Keratinocyte (primary cell): Measurements from ENCODE around the gene NUP153.

Experiments used
- EZH2 ChIP-seq: IDR thresholded peaks from one replicate; pipeline ENCODE4 v1.6.1; 2012; ENCODE audit warnings: inconsistent platforms, mild to moderate bottlenecking, low read length, moderate library complexity
- TF ChIP-seq, protein P1 (sequence below), 3 experiments: IDR thresholded peaks in 1 of 3; conservative IDR thresholded peaks in 1 of 3; optimal IDR thresholded peaks in 1 of 3; 2 replicates in 2 of 3; 3 replicates in 1 of 3; pipeline versions ENCODE3 to v1.5.1; 2011; ENCODE audit warnings: low read length in 3 of 3, mild to moderate bottlenecking in 3 of 3, moderate library complexity in 2 of 3, control low read depth in 1 of 3, inconsistent platforms in 1 of 3; ENCODE audit not compliant: insufficient read depth in 2 of 3; ENCODE audit errors: extremely low read depth in 1 of 3

DNA sequence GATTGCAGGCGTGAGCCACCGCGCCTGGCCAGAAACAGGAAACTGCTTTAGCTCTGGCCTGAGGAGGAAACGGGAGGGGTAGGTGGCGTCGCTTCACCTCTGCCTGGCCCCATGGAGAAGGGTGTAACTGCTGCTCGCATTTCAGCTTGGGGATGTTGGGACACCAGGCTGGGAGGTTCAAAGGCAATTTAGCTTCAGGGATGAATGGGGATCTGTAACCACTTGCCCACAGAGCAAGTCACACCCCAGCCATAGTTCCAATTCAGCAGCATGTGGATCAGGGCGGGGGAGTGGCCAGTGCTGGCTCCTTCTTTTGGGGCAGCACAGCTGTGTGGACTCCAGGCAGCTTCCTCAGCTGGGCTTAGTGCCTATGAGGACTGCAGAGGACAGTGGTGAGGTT is 34.8 kb upstream of the NUP153 start:
- TF ChIP-seq, protein P1, sequence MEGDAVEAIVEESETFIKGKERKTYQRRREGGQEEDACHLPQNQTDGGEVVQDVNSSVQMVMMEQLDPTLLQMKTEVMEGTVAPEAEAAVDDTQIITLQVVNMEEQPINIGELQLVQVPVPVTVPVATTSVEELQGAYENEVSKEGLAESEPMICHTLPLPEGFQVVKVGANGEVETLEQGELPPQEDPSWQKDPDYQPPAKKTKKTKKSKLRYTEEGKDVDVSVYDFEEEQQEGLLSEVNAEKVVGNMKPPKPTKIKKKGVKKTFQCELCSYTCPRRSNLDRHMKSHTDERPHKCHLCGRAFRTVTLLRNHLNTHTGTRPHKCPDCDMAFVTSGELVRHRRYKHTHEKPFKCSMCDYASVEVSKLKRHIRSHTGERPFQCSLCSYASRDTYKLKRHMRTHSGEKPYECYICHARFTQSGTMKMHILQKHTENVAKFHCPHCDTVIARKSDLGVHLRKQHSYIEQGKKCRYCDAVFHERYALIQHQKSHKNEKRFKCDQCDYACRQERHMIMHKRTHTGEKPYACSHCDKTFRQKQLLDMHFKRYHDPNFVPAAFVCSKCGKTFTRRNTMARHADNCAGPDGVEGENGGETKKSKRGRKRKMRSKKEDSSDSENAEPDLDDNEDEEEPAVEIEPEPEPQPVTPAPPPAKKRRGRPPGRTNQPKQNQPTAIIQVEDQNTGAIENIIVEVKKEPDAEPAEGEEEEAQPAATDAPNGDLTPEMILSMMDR (optimal IDR thresholded peaks at IDR 0.05 in 1 of 3, IDR thresholded peaks at IDR 0.05 in 1 of 3, conservative IDR thresholded peaks at IDR 0.05 in 1 of 3; ENCODE audit: extremely low read depth in 1 of 3, insufficient read depth in 2 of 3, low read length in 3 of 3), result no peak
- no peak for TF ChIP-seq EZH2
